Islet precursor cell (in vitro differentiated cells): Measurements from ENCODE around the gene PIK3AP1.
A peak's percentile ranks its signal among the peaks of the same experiment; 100 is the strongest.
"Not testable (repeated sequence)": the region's sequence is repeated elsewhere in the genome, so short reads cannot be mapped to it uniquely, and the experiment has no call there.

Experiments used
- DNase-seq: peaks from one replicate; pipeline ENCODE4 v3.0.0-alpha.2; 2018

Gene PIK3AP1

GRCh38 chr10:96600337-96600736 lies 120.0 kb downstream of the PIK3AP1 start:
- no peak for DNase-seq

- DNase-seq, result no peak
Measured at GRCh38 chr10:96598846-96599245, 121.5 kb downstream of the PIK3AP1 start.

GRCh38 chr10:96596422-96597407 lies 123.6 kb downstream of the PIK3AP1 start:
- no peak for DNase-seq

- DNase-seq, result no peak
Measured at GRCh38 chr10:96595741-96596140, 124.6 kb downstream of the PIK3AP1 start.

- DNase-seq, result no peak
Measured at GRCh38 chr10:96591946-96592345, 128.4 kb downstream of the PIK3AP1 start.

GRCh38 chr10:96588616-96589419 lies 131.5 kb downstream of the PIK3AP1 start:
- DNase-seq, result no peak

GRCh38 chr10:96588060-96588554 lies 132.2 kb downstream of the PIK3AP1 start:
- no peak for DNase-seq

- DNase-seq, result no peak
Measured at GRCh38 chr10:96587264-96588059, 132.9 kb downstream of the PIK3AP1 start.

- DNase-seq, result peak; percentile 94
Measured at GRCh38 chr10:96586419-96587263, 133.7 kb downstream of the PIK3AP1 start, which contains the start of gene TM9SF3. TM9SF3 (minus strand) TSS chr10:96587012; CDS start chr10:96586835, 177 bp downstream.

- no peak for DNase-seq
Measured at GRCh38 chr10:96585736-96586418, 134.4 kb downstream of the PIK3AP1 start.

GRCh38 chr10:96584474-96584873 lies 135.8 kb downstream of the PIK3AP1 start:
- DNase-seq, result no peak

- DNase-seq, result no peak
Measured at GRCh38 chr10:96584035-96584434, 136.3 kb downstream of the PIK3AP1 start.

GRCh38 chr10:96579133-96579532 lies 141.2 kb downstream of the PIK3AP1 start:
- no peak for DNase-seq

- no peak for DNase-seq
Measured at GRCh38 chr10:96578633-96579032, 141.7 kb downstream of the PIK3AP1 start.

GRCh38 chr10:96578022-96578421 lies 142.3 kb downstream of the PIK3AP1 start:
- DNase-seq, result no peak

GRCh38 chr10:96577069-96577468 lies 143.2 kb downstream of the PIK3AP1 start:
- DNase-seq, result no peak

- DNase-seq, result no peak
Measured at GRCh38 chr10:96576277-96576980, 143.9 kb downstream of the PIK3AP1 start.

- DNase-seq, result not testable (repeated sequence)
Measured at GRCh38 chr10:96574564-96574963, 145.8 kb downstream of the PIK3AP1 start.

- DNase-seq, result no peak
Measured at GRCh38 chr10:96573036-96573435, 147.3 kb downstream of the PIK3AP1 start.
